ENCODE measurements around the gene SLC24A5.

Gene SLC24A5

GRCh38 chr15:48191574-48192225, 70.9 kb downstream of the SLC24A5 start, which contains the start of gene CTXN2:
CTXN2 (plus strand) TSS chr15:48191665; CDS start chr15:48201301, 9,636 bp downstream.
- DNase-seq = no peak
